ENCODE data around the gene MCRS1. TPM values are rescaled to one million over a fixed set of nuclear protein-coding genes. Genes with fewer than 3 reads are reported as not detected.
A peak's percentile ranks its signal among the peaks of the same experiment; 100 is the strongest.
"Not testable (repeated sequence)": the region's sequence is repeated elsewhere in the genome, so short reads cannot be mapped to it uniquely, and the experiment has no call there.

The MCRS1 gene, protein sequence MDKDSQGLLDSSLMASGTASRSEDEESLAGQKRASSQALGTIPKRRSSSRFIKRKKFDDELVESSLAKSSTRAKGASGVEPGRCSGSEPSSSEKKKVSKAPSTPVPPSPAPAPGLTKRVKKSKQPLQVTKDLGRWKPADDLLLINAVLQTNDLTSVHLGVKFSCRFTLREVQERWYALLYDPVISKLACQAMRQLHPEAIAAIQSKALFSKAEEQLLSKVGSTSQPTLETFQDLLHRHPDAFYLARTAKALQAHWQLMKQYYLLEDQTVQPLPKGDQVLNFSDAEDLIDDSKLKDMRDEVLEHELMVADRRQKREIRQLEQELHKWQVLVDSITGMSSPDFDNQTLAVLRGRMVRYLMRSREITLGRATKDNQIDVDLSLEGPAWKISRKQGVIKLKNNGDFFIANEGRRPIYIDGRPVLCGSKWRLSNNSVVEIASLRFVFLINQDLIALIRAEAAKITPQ
- 10 to 100 TPM; 57.1 to 61.1 TPM for total RNA-seq

DNA sequence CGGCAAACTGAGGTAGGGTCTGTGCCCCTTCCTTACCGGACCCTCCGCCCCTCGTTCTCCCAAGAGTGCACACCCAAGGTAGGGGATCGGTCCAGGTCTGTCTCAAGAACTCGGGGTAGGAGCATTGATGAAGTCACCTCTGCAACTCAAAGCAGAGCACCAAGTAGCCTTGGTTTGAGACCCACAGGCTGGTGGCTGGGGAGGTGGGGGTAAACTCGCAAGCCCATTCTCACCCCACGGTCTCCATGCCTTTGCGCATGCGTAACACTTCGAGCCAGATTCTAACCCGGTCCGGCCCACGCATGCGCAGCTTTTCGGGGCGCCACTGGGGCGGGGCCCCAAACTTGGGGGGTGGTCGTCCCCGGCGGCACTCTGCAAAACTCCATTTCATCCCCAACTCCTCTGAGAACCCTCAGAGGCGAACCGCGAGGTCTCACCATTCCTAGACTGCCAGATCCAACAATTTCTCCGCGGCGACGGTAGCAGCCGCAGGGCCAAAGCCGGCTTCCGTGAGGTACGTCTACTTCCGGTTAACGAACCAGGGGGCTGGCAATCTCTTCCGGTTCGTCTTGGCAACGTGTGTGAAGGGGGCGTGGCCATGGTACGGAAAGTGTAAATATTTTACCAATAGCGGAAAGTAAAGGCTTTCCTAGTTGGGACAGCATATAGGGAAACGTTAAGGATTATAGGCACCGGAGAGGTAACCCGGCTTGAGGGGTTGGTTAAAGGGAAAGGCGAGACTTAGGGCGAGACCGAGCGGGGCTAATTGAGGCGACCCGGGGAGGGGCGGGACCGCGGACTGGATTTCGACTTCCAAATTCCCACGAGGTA, at the start of gene MCRS1:
Gene MCRS1 (minus strand): TSS at position 532 of the 831 bp plus-strand sequence. CDS start 1,411 bp downstream, outside the sequence.
- TF ChIP-seq CTCF (IDR thresholded peaks at IDR 0.05) = no peak
- Mint-ChIP-seq H3K9me3 (no peaks in the 10 kb centered on the region), H3K36me3 (ENCODE audit: low read depth) (peaks cover 21% of the 10 kb centered on the region), H3K27me3 (no peaks in the 10 kb centered on the region), H3K4me1 (ENCODE audit: low read depth) (peaks cover 50% of the 10 kb centered on the region), H3K27ac (peak within 1 kb of the TSS; percentile 96), H3K4me3 (peak within 1 kb of the TSS; percentile 100)
- CTCF ChIA-PET = interaction anchor here (1.0 to 2.4 kb wide), 9 partner anchors 12 to 222 kb away, joined by 3 to 11 read pairs (median 3); partner anchors contain the start of genes PRPF40B and SPATS2
- peak; percentile 92 for ATAC-seq
- DNase-seq = peak; percentile 93
- POLR2A ChIA-PET = interaction anchor here (0.6 to 1.9 kb wide), 12 partner anchors 9 to 226 kb away, joined by 3 to 10 read pairs (median 4); partner anchors contain the start of genes PRPF40B and SPATS2
- intact Hi-C loops (cut with micrococcal nuclease) = no loop called here

DNA sequence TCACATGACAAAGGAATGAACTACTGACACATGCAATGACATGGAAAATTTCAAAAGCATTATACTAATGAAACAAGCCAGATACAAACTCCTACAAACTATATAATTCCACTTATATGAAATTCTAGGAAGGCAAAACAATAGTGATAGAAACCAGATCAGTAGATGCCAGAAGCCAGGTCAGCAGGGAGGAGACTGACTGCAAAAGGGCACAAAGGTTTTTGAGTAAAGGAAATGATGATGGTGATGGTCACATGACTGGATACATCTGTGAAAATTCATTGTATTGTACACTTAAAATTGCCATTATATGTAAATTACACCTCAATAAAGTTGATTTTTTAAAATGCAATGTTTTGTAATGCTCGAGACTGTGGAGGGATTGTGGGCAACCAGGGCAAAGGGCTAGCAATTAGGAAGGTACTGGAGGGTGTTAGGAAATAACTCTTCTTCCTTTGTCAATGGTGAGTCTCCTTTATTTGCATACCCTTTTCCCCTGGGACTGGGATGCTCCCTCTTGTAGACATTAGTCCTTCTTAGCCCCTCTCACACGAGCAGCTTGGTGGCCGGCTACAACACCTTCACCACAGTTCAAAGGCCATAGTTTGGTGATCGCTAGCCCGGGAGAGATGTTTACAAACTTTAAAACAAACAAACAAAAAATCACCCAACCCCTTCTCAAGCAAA, 48.7 kb upstream of the MCRS1 start:
- intact Hi-C loops (cut with micrococcal nuclease) = no loop called here
- POLR2A ChIA-PET = interaction anchor here (0.7 kb wide), 1 partner anchor 218 kb away, joined by 3 read pairs; no protein-coding TSS in a partner anchor
- no peak overlapping the region for H3K4me3 Mint-ChIP-seq

GRCh38 chr12:49615725-49616124, 47.8 kb upstream of the MCRS1 start:
- POLR2A ChIA-PET = interaction anchor here (1.1 kb wide), 1 partner anchor 20 kb away, joined by 3 read pairs; no protein-coding TSS in a partner anchor
- H3K4me1 Mint-ChIP-seq (ENCODE audit: low read depth) = peaks cover 9% of the 10 kb centered on the region
- no peak for TF ChIP-seq CTCF (IDR thresholded peaks at IDR 0.05)
- DNase-seq (no peak), ATAC-seq (no peak)
- no peaks in the 10 kb centered on the region for H3K36me3 Mint-ChIP-seq (ENCODE audit: low read depth)
- intact Hi-C loops (cut with micrococcal nuclease) = no loop called here
- H3K27me3 Mint-ChIP-seq = peaks cover 36% of the 10 kb centered on the region
- H3K9me3 Mint-ChIP-seq = no peaks in the 10 kb centered on the region
- no peak overlapping the region for H3K27ac Mint-ChIP-seq
- H3K4me3 Mint-ChIP-seq = no peak overlapping the region
- CTCF ChIA-PET = no interaction called here

More for the DNA sequence above, 48.7 kb upstream of the MCRS1 start:
- DNase-seq = no peak
- no peaks in the 10 kb centered on the region for H3K36me3 Mint-ChIP-seq (ENCODE audit: low read depth)
- no peaks in the 10 kb centered on the region for H3K9me3 Mint-ChIP-seq
- no peak for TF ChIP-seq CTCF (IDR thresholded peaks at IDR 0.05)
- peaks cover 15% of the 10 kb centered on the region for H3K4me1 Mint-ChIP-seq (ENCODE audit: low read depth)
- H3K27ac Mint-ChIP-seq = no peak overlapping the region
- no peak for ATAC-seq
- CTCF ChIA-PET = no interaction called here
- peaks cover 42% of the 10 kb centered on the region for H3K27me3 Mint-ChIP-seq

- ATAC-seq = no peak
- ChIA-PET POLR2A (interaction anchor here (1.3 kb wide), 1 partner anchor 11 kb away, joined by 3 read pairs; the partner anchor contains the start of gene PRPF40B), CTCF (interaction anchor here (1.0 to 3.1 kb wide), 5 partner anchors 10 to 259 kb away, joined by 3 to 8 read pairs (median 4); partner anchors contain the start of gene PRPF40B)
- Mint-ChIP-seq H3K36me3 (ENCODE audit: low read depth) (no peaks in the 10 kb centered on the region), H3K4me3 (no peak overlapping the region), H3K4me1 (ENCODE audit: low read depth) (peaks cover 9% of the 10 kb centered on the region), H3K27me3 (peaks cover 21% of the 10 kb centered on the region), H3K9me3 (peaks cover 2% of the 10 kb centered on the region), H3K27ac (no peak overlapping the region)
- TF ChIP-seq CTCF (IDR thresholded peaks at IDR 0.05) = no peak
- DNase-seq = no peak
- intact Hi-C loops (cut with micrococcal nuclease) = no loop called here
These were observed 44.3 kb upstream of the MCRS1 start for GRCh38 chr12:49612210-49612609.

DNA sequence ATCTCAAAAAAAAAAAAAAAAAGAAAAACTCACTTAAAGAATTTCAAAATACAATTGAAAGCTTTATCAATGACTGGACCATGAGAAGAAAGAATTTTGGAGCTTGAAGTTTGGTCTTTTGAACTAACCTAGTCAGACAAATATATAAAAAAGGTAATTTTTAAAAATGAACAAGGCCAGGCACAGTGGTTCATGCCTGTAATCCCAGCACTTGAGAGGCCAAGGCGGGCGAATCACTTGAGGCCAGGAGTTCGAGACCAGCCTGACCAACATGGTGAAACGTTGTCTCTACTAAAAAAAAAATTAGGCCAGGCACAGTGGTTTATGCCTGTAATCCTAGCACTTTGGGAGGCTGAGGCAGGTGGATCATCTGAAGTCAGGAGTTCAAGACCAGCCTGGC, 42.8 kb upstream of the MCRS1 start:
- ChIA-PET CTCF (interaction anchor here (3.1 kb wide), 1 partner anchor 12 kb away, joined by 8 read pairs; the partner anchor contains the start of gene PRPF40B), POLR2A (interaction anchor here (1.3 kb wide), 1 partner anchor 13 kb away, joined by 3 read pairs; the partner anchor contains the start of gene PRPF40B)
- H3K27ac Mint-ChIP-seq; ATAC-seq; H3K4me3 Mint-ChIP-seq; DNase-seq; intact Hi-C loops (cut with micrococcal nuclease); H3K36me3 Mint-ChIP-seq (ENCODE audit: low read depth); H3K9me3 Mint-ChIP-seq; H3K4me1 Mint-ChIP-seq (ENCODE audit: low read depth): not testable (repeated sequence)
- peaks cover 18% of the 10 kb centered on the region for H3K27me3 Mint-ChIP-seq

All from activated CD8-positive, alpha-beta T cell treated with anti-CD3 and anti-CD28 coated beads for 36 hours (primary cell).